ENCODE data around the gene STIM2. TPM values are rescaled to one million over a fixed set of nuclear protein-coding genes. Genes with fewer than 3 reads are reported as not detected.
"Not testable (repeated sequence)": the region's sequence is repeated elsewhere in the genome, so short reads cannot be mapped to it uniquely, and the experiment has no call there.

The STIM2 gene
- total and polyA plus RNA-seq, 2 donors (not counting 1 experiment from before 2014, with no cell fraction given), result 19.0 to 33.0 TPM

- H3K79me2 ChIP-seq (ENCODE audit: control insufficient read depth, insufficient read depth, low read length), result no peaks in the 10 kb centered on the region
- no peak overlapping the region for H3K9ac ChIP-seq (ENCODE audit: insufficient read depth, low read length)
- H3K27ac ChIP-seq (ENCODE audit: insufficient read depth, low read length), result no peak overlapping the region
- no peaks in the 10 kb centered on the region for H3K36me3 ChIP-seq (ENCODE audit: control insufficient read depth, insufficient read depth, low read length)
- H2AFZ ChIP-seq (ENCODE audit: low read length), result no peak overlapping the region
- no peak overlapping the region for H3K4me2 ChIP-seq (ENCODE audit: extremely low read depth, insufficient read depth, low read length)
- no peaks in the 10 kb centered on the region for H3K4me1 ChIP-seq (ENCODE audit: control insufficient read depth, extremely low read depth, insufficient read depth, low read length)
- H3K27me3 ChIP-seq (ENCODE audit: control insufficient read depth, insufficient read depth, low read length), result no peaks in the 10 kb centered on the region
- DNase-seq (ENCODE audit: low read depth in 2 of 2), result no peak
- TF ChIP-seq EZH2 (IDR thresholded peaks at IDR 0.05; ENCODE audit: low read length, missing control alignments) (no peak), CTCF (conservative IDR thresholded peaks at IDR 0.05 in 1 of 2, IDR thresholded peaks at IDR 0.05 in 1 of 2; ENCODE audit: low read depth in 1 of 2, low read length in 2 of 2) (no peak)
- no peaks in the 10 kb centered on the region for H3K9me3 ChIP-seq (ENCODE audit: control insufficient read depth, insufficient read depth, low read depth, low read length)
- H4K20me1 ChIP-seq (ENCODE audit: control insufficient read depth, extremely low read depth, insufficient read depth, low read length), result no peaks in the 10 kb centered on the region
- H3K4me3 ChIP-seq (replicated peaks in 1 of 4; ENCODE audit: control extremely low read depth in 1 of 4, insufficient read depth in 1 of 4, low read depth in 3 of 4, low read length in 4 of 4), result no peak overlapping the region
Observed at GRCh38 chr4:26823583-26823982, 37.1 kb upstream of the STIM2 start.

DNA sequence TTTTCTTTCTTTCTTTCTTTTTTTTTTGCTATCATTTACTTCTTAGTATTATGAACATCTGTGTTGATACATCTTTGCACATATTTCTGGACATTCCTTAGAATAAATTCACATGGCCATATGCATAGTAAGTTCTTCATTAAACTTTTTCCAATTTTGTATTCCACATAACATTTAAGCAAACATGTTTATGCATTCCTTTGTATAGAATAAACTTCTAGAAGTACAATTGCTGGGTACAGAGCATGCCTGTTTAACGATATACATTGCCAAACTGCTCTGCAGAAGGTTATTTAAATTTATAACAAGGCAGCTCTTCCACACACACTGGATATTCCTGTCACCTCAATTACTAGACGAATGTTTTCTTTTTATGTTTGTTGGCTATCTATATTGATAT is 36.0 kb upstream of the STIM2 start:
- no peak for DNase-seq (ENCODE audit: low read depth in 2 of 2)
- Histone ChIP-seq H2AFZ (ENCODE audit: low read length) (no peak overlapping the region), H3K79me2 (ENCODE audit: control insufficient read depth, insufficient read depth, low read length) (no peaks in the 10 kb centered on the region), H4K20me1 (ENCODE audit: control insufficient read depth, extremely low read depth, insufficient read depth, low read length) (no peaks in the 10 kb centered on the region), H3K4me1 (ENCODE audit: control insufficient read depth, extremely low read depth, insufficient read depth, low read length) (no peaks in the 10 kb centered on the region), H3K9me3 (ENCODE audit: control insufficient read depth, insufficient read depth, low read depth, low read length) (no peaks in the 10 kb centered on the region), H3K36me3 (ENCODE audit: control insufficient read depth, insufficient read depth, low read length) (no peaks in the 10 kb centered on the region), H3K27me3 (ENCODE audit: control insufficient read depth, insufficient read depth, low read length) (no peaks in the 10 kb centered on the region), H3K4me2 (ENCODE audit: extremely low read depth, insufficient read depth, low read length) (no peak overlapping the region), H3K27ac (ENCODE audit: insufficient read depth, low read length) (no peak overlapping the region), H3K9ac (ENCODE audit: insufficient read depth, low read length) (no peak overlapping the region), H3K4me3 (replicated peaks in 1 of 4; ENCODE audit: control extremely low read depth in 1 of 4, insufficient read depth in 1 of 4, low read depth in 3 of 4, low read length in 4 of 4) (no peak overlapping the region)
- TF ChIP-seq CTCF (conservative IDR thresholded peaks at IDR 0.05 in 1 of 2, IDR thresholded peaks at IDR 0.05 in 1 of 2; ENCODE audit: low read depth in 1 of 2, low read length in 2 of 2) (no peak), EZH2 (IDR thresholded peaks at IDR 0.05; ENCODE audit: low read length, missing control alignments) (no peak)

DNA sequence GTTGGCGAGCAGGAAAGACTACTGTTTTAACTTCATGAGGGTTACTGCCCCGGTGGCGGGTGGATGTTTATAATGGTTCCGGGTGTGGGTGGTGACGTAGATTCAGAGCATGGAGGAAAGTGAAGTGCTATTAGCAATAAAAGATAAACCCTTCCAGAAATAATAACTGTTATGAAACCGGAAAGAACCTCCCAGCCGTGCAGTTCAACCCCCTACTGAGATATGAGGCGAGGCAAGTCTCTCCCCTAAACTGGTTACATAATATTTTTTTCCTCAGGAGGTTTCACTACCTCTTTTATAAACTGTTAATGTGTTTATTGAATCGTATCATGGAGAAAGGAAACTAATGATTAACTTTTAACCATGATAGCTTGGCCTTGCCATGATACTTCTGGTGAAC is 33.9 kb upstream of the STIM2 start:
- Histone ChIP-seq H3K27me3 (ENCODE audit: control insufficient read depth, insufficient read depth, low read length) (no peaks in the 10 kb centered on the region), H2AFZ (ENCODE audit: low read length) (no peak overlapping the region), H3K9me3 (ENCODE audit: control insufficient read depth, insufficient read depth, low read depth, low read length) (no peaks in the 10 kb centered on the region), H4K20me1 (ENCODE audit: control insufficient read depth, extremely low read depth, insufficient read depth, low read length) (no peaks in the 10 kb centered on the region), H3K9ac (ENCODE audit: insufficient read depth, low read length) (no peak overlapping the region), H3K4me3 (replicated peaks in 1 of 4; ENCODE audit: control extremely low read depth in 1 of 4, insufficient read depth in 1 of 4, low read depth in 3 of 4, low read length in 4 of 4) (no peak overlapping the region), H3K79me2 (ENCODE audit: control insufficient read depth, insufficient read depth, low read length) (no peaks in the 10 kb centered on the region), H3K4me1 (ENCODE audit: control insufficient read depth, extremely low read depth, insufficient read depth, low read length) (no peaks in the 10 kb centered on the region), H3K4me2 (ENCODE audit: extremely low read depth, insufficient read depth, low read length) (no peak overlapping the region), H3K36me3 (ENCODE audit: control insufficient read depth, insufficient read depth, low read length) (no peaks in the 10 kb centered on the region), H3K27ac (ENCODE audit: insufficient read depth, low read length) (no peak overlapping the region)
- no peak for TF ChIP-seq EZH2 (IDR thresholded peaks at IDR 0.05; ENCODE audit: low read length, missing control alignments)
- no peak for TF ChIP-seq CTCF (conservative IDR thresholded peaks at IDR 0.05 in 1 of 2, IDR thresholded peaks at IDR 0.05 in 1 of 2; ENCODE audit: low read depth in 1 of 2, low read length in 2 of 2)
- DNase-seq (ENCODE audit: low read depth in 2 of 2), result peak in 1 of 2 donors; percentile 14

DNA sequence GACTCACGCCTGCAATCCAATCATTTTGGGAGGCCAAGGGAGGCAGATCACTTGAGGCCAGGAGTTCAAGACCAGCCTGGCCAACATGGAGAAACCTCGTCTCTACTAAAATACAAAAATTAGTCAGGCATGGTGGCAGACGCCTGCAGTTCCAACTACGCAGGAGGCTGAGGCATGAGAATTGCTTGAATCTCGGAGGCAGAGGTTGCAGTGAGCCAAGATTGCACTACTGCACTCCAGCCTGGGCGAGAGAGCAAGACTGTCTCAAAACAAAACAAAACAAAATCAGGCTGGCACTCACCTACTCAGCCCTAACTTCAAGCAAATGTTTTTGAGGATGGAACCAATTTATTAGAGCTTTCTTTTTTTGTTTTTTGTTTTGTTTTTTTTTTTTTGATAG is 33.3 kb upstream of the STIM2 start:
- H4K20me1 ChIP-seq (ENCODE audit: control insufficient read depth, extremely low read depth, insufficient read depth, low read length); H3K9ac ChIP-seq (ENCODE audit: insufficient read depth, low read length); H3K4me2 ChIP-seq (ENCODE audit: extremely low read depth, insufficient read depth, low read length); H3K27ac ChIP-seq (ENCODE audit: insufficient read depth, low read length); H3K9me3 ChIP-seq (ENCODE audit: control insufficient read depth, insufficient read depth, low read depth, low read length); H3K4me1 ChIP-seq (ENCODE audit: control insufficient read depth, extremely low read depth, insufficient read depth, low read length); H3K36me3 ChIP-seq (ENCODE audit: control insufficient read depth, insufficient read depth, low read length); H3K27me3 ChIP-seq (ENCODE audit: control insufficient read depth, insufficient read depth, low read length); H3K79me2 ChIP-seq (ENCODE audit: control insufficient read depth, insufficient read depth, low read length); H2AFZ ChIP-seq (ENCODE audit: low read length); DNase-seq (ENCODE audit: low read depth in 2 of 2); H3K4me3 ChIP-seq (replicated peaks in 1 of 4; ENCODE audit: control extremely low read depth in 1 of 4, insufficient read depth in 1 of 4, low read depth in 3 of 4, low read length in 4 of 4): not testable (repeated sequence)
